HUES6 (cell line): ENCODE measurements around the gene TCEA3.

ENCODE experiments used
- H3K27ac ChIP-seq: 2 replicates; pipeline ENCODE4 v1.7.0; 2013; ENCODE audit warnings: low read depth, mild to moderate bottlenecking, low read length, inconsistent platforms
- H3K27me3 ChIP-seq: 2 replicates; pipeline ENCODE4 v1.6.1; 2013; ENCODE audit warnings: low read length; ENCODE audit not compliant: control insufficient read depth, insufficient read depth
- H3K36me3 ChIP-seq: 2 replicates; pipeline ENCODE4 v1.6.1; 2013; ENCODE audit warnings: low read length; ENCODE audit not compliant: control insufficient read depth, insufficient read depth
- H3K4me1 ChIP-seq: 2 replicates; pipeline ENCODE4 v1.6.1; 2013; ENCODE audit warnings: low read length; ENCODE audit not compliant: control insufficient read depth, insufficient read depth
- H3K4me3 ChIP-seq: 2 replicates; pipeline ENCODE4 v1.5.1; 2013; ENCODE audit warnings: low read depth, low read length
- H3K9ac ChIP-seq: one replicate; pipeline ENCODE4 v1.6.1; 2013; ENCODE audit warnings: mild to moderate bottlenecking, low read length
- H3K9me3 ChIP-seq: 2 replicates; pipeline ENCODE4 v1.6.1; 2013; ENCODE audit warnings: low read depth, low read length; ENCODE audit not compliant: control insufficient read depth, insufficient read depth

Gene TCEA3

GRCh38 chr1:23421343-23421742 lies 3.2 kb downstream of the TCEA3 start:
- peaks cover 100% of the 10 kb centered on the region for H3K27me3 ChIP-seq
- no peak overlapping the region for H3K27ac ChIP-seq
- H3K4me3 ChIP-seq: no peak overlapping the region

GRCh38 chr1:23420778-23421177 lies 3.8 kb downstream of the TCEA3 start:
- peaks cover 22% of the 10 kb centered on the region; the same call in 1 of the 2 replicates for H3K4me1 ChIP-seq
- H3K27ac ChIP-seq: no peak overlapping the region
- no peak overlapping the region for H3K4me3 ChIP-seq
- H3K9ac ChIP-seq: no peak overlapping the region
- H3K36me3 ChIP-seq: no peaks in the 10 kb centered on the region
- peaks cover 99% of the 10 kb centered on the region for H3K27me3 ChIP-seq
- no peaks in the 10 kb centered on the region for H3K9me3 ChIP-seq

More at GRCh38 chr1:23421343-23421742, 3.2 kb downstream of the TCEA3 start:
- Histone ChIP-seq H3K4me1 (peaks cover 22% of the 10 kb centered on the region; the same call in 1 of the 2 replicates), H3K9me3 (no peaks in the 10 kb centered on the region), H3K9ac (no peak overlapping the region), H3K36me3 (0 out of 2 replicates have a peak, but pooled peaks cover 4% of the 10 kb centered on the region)

- Histone ChIP-seq H3K27ac (no peak overlapping the region), H3K36me3 (no peaks in the 10 kb centered on the region), H3K9ac (no peak overlapping the region), H3K9me3 (no peaks in the 10 kb centered on the region), H3K4me1 (peaks cover 17% of the 10 kb centered on the region; the same call in 1 of the 2 replicates), H3K27me3 (peaks cover 99% of the 10 kb centered on the region), H3K4me3 (no peak overlapping the region)
Observed at GRCh38 chr1:23419180-23419579, 5.4 kb downstream of the TCEA3 start.

GRCh38 chr1:23417570-23417969 lies 7.0 kb downstream of the TCEA3 start:
- peaks cover 86% of the 10 kb centered on the region for H3K27me3 ChIP-seq
- peaks cover 8% of the 10 kb centered on the region; the same call in 1 of the 2 replicates for H3K4me1 ChIP-seq
- no peaks in the 10 kb centered on the region for H3K36me3 ChIP-seq
- H3K9me3 ChIP-seq: no peaks in the 10 kb centered on the region
- no peak overlapping the region for H3K4me3 ChIP-seq
- H3K9ac ChIP-seq: no peak overlapping the region
- H3K27ac ChIP-seq: no peak overlapping the region

GRCh38 chr1:23416964-23417363 lies 7.6 kb downstream of the TCEA3 start:
- Histone ChIP-seq H3K36me3 (no peaks in the 10 kb centered on the region), H3K4me3 (no peak overlapping the region), H3K4me1 (peaks cover 3% of the 10 kb centered on the region; the same call in 1 of the 2 replicates), H3K27me3 (peaks cover 82% of the 10 kb centered on the region), H3K27ac (no peak overlapping the region), H3K9me3 (no peaks in the 10 kb centered on the region), H3K9ac (no peak overlapping the region)

- no peak overlapping the region for H3K4me3 ChIP-seq
- no peaks in the 10 kb centered on the region for H3K9me3 ChIP-seq
- no peak overlapping the region for H3K27ac ChIP-seq
- peaks cover 4% of the 10 kb centered on the region; the same call in 1 of the 2 replicates for H3K4me1 ChIP-seq
- no peaks in the 10 kb centered on the region for H3K36me3 ChIP-seq
- H3K9ac ChIP-seq: no peak overlapping the region
- peaks cover 79% of the 10 kb centered on the region for H3K27me3 ChIP-seq
Observed at GRCh38 chr1:23408797-23409290, 15.7 kb downstream of the TCEA3 start.

- Histone ChIP-seq H3K27ac (no peak overlapping the region), H3K27me3 (peaks cover 91% of the 10 kb centered on the region), H3K4me1 (peaks cover 16% of the 10 kb centered on the region; the same call in 1 of the 2 replicates), H3K4me3 (no peak overlapping the region), H3K36me3 (no peaks in the 10 kb centered on the region), H3K9ac (no peak overlapping the region), H3K9me3 (no peaks in the 10 kb centered on the region)
Observed at GRCh38 chr1:23407016-23407630, 17.4 kb downstream of the TCEA3 start.

GRCh38 chr1:23405946-23406345 lies 18.6 kb downstream of the TCEA3 start:
- Histone ChIP-seq H3K4me1 (peaks cover 12% of the 10 kb centered on the region; the same call in 1 of the 2 replicates), H3K27me3 (peaks cover 97% of the 10 kb centered on the region), H3K9me3 (no peaks in the 10 kb centered on the region), H3K27ac (no peak overlapping the region), H3K4me3 (no peak overlapping the region), H3K36me3 (no peaks in the 10 kb centered on the region), H3K9ac (no peak overlapping the region)

GRCh38 chr1:23403735-23404486 lies 20.6 kb downstream of the TCEA3 start:
- Histone ChIP-seq H3K9me3 (no peaks in the 10 kb centered on the region), H3K4me1 (peaks cover 12% of the 10 kb centered on the region; the same call in 1 of the 2 replicates)

GRCh38 chr1:23403355-23403734 lies 21.2 kb downstream of the TCEA3 start:
- H3K4me3 ChIP-seq: peak overlapping the region; percentile 47
- H3K9me3 ChIP-seq: no peaks in the 10 kb centered on the region
- H3K27ac ChIP-seq: no peak overlapping the region
- H3K4me1 ChIP-seq: peaks cover 12% of the 10 kb centered on the region; the same call in 1 of the 2 replicates
- H3K36me3 ChIP-seq: no peaks in the 10 kb centered on the region
- H3K9ac ChIP-seq: peak overlapping the region; percentile 33
- peaks cover 95% of the 10 kb centered on the region for H3K27me3 ChIP-seq

More at GRCh38 chr1:23403735-23404486, 20.6 kb downstream of the TCEA3 start:
- H3K9ac ChIP-seq: peak overlapping the region; percentile 33
- peak overlapping the region; percentile 47 for H3K4me3 ChIP-seq
- H3K27me3 ChIP-seq: peaks cover 95% of the 10 kb centered on the region
- no peak overlapping the region for H3K27ac ChIP-seq
- no peaks in the 10 kb centered on the region for H3K36me3 ChIP-seq

GRCh38 chr1:23403038-23403336 lies 21.6 kb downstream of the TCEA3 start:
- H3K9me3 ChIP-seq: no peaks in the 10 kb centered on the region
- peaks cover 12% of the 10 kb centered on the region; the same call in 1 of the 2 replicates for H3K4me1 ChIP-seq
- H3K27ac ChIP-seq: no peak overlapping the region
- H3K4me3 ChIP-seq: no peak overlapping the region
- H3K9ac ChIP-seq: no peak overlapping the region
- H3K36me3 ChIP-seq: no peaks in the 10 kb centered on the region
- peaks cover 95% of the 10 kb centered on the region for H3K27me3 ChIP-seq
